ENCODE measurements around the gene IFFO2.

The IFFO2 gene

GRCh38 chr1:18956193-18957135 lies at the start of gene IFFO2:
Gene IFFO2, minus strand, starts transcription at chr1:18956676. Its CDS starts 344 bp downstream, at chr1:18956332.
- peak; percentile 96 for DNase-seq

DNA sequence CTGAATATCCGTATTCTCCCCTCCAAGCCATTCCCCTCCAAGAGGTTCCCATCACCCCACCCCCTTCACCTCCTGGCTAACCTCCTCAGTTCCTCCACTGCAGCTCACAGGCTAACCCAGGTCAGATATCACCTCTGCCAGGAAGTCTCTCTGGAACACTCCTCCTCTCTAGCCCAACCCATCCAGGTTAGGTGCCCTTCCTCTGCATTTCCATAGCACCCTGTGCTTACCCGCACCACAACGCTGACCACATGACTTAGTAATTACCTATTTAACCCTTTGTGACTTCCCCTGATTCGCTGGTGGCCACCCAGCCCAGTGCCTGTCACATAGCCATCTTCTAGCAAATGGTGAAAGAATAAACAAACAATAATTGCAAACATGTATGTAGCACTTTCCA lies 49.5 kb upstream of the IFFO2 start:
- DNase-seq = no peak

GRCh38 chr1:19003371-19004290 lies 47.2 kb upstream of the IFFO2 start:
- DNase-seq = peak; percentile 54

GRCh38 chr1:19000065-19000464 lies 43.6 kb upstream of the IFFO2 start:
- no peak for DNase-seq

DNA sequence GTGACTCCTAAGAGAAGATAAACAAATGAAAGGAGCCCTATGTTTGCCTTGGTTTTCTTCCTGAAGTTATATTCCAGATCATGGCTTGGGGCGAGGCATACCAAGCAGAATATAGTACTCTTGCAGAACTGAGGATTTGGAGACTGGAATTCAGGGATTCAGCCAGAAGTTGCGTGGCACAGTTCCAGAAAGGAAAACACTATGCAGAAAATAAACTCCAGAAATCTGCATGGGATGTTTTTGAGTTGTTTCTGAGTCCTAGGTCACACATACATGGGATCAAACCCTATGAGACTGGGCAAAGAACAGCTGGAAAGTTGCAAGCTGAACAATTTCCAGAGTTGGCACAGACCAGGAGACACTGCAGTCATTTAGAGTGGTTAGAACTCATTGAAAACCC lies 42.9 kb upstream of the IFFO2 start:
- no peak for DNase-seq

GRCh38 chr1:18998016-18998724 lies 41.7 kb upstream of the IFFO2 start:
- DNase-seq = peak; percentile 41

- DNase-seq = no peak
Observed at GRCh38 chr1:18997508-18997907, 41.0 kb upstream of the IFFO2 start.

DNA sequence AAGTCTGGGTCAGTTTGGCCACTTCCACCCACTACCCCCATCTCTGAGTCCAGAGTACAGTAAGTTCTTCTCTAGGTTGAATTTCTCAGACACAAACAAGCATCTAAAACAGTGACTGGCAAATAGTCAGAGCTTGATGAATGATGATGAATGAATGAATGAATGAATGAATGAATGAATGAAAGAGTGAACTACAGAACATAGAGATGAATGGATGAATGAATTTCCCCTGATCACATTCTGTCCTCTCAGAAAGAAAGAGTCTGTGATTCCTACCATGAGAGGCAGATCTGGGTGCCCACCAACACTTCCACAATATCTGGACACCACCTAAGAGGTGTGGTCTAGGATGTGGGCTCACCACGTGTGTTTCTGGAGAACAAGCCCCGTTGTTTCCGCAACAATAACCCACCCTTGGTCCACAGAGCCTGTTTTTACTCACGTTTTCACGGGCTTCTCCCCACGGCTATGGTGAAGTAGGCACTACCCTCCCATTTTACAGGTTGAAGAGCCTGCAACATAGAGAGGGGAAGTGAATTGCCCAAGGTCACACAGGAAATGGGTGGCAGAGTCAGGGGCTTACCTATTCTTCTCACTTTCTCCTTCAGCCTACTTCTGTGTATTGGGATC lies 40.2 kb upstream of the IFFO2 start:
- no peak for DNase-seq

DNA sequence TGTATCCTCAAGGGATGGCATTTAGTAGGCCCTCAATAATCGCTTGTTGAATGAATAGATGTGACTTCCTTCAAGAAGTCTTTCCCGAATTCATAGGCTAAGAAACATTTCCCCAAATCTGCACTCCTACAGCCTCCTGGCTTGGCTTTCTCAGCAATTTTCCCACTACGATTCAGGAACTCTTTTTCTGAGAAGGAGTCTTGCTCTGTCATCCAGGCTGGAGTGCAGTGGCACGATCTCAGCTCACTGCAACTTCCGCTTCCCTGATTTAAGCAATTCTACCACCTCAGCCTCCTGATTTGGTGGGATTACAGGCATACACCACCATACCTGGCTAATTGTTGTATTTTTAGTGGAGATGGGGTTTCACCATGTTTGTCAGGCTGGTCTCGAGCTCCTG lies 37.9 kb upstream of the IFFO2 start:
- DNase-seq = no peak

DNA sequence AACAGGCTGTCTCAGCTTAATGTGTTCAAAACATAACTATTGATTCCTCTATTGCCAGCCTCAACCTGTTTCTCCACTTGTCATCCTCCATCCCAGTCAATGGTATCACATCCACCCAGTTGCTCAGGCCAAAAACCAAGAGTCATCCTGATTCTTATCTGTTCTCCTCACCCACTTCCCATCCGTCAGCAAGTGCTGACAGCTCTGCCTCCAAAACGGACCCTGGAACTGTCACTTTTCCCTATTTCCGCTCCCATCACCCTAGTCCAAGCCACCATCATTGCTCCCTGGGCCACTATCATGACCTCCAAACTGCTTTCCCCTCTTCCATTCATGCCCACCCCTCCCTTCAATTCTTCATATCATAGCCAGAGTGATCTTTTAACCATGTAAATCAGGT lies 36.2 kb upstream of the IFFO2 start:
- no peak for DNase-seq

GRCh38 chr1:18991585-18991984 lies 35.1 kb upstream of the IFFO2 start:
- DNase-seq = no peak

GRCh38 chr1:18989896-18990295 lies 33.4 kb upstream of the IFFO2 start:
- no peak for DNase-seq

DNA sequence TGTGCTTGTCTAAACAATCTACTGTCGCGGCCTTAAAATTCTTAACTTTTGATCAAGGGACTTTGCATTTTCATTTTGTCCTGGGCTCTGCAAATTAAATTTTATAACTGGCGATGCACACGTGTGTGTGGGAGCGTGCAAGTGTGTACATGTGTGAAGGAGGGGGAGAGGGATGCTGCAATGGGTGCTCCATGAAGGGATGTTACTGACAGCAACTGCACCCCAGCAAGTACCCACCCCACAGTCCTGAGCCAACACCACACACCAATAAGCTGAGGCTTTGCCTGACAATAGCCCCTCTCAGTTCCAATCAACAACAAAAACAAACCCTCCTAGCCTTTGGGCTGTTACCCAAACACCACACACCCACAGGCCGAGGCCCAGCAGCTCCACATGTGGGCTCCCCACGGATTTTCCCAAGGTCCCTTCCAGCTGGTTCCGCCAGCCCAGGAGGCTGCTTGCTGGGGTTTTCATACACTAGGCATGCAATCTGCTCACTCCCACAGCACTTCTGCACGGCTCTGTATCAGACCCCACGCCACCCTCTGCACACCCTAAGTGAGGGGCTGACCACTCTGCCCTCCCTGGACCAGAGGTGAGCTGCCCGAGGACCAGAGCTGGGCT lies 32.8 kb upstream of the IFFO2 start:
- DNase-seq = no peak

DNA sequence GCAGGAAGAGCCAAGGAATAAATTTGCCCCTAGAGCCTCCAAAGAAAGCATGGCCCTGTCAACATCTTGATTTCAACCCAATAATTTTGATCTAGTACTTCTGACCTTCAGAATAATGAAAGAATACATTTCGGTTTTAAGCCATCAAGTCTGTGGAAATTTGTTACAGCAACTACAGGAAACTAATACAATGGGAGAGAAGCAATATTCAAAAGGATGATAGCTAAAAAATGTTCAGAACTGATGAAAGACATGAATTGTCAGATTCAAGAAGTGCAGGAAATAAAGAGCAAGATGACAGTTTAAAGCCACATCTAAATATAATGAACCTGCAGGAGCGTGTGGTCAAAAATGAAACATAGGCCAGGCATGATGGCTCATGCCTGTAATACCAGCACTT lies 24.8 kb upstream of the IFFO2 start:
- no peak for DNase-seq

- no peak for DNase-seq
Observed at GRCh38 chr1:18978706-18979105, 22.2 kb upstream of the IFFO2 start.

DNA sequence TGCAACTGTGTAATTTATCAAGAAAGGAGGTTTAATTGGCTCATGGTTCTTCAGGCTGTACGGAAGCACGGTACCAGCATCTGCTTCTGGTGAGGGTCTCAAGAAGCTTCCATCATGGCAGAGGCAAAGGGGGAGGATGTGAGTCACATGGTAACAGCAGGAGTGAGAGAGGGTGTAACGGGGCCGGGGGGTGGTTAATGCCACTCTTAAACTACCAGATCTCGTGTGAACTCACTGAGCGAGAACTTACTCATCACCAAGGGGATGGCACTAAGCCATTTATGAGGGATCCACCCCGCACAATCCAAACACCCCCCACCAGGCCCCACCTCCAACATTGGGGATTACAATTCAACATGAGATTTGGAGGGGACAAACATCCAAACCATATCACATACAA lies 21.0 kb upstream of the IFFO2 start:
- no peak for DNase-seq

GRCh38 chr1:18976096-18976495 lies 19.6 kb upstream of the IFFO2 start:
- DNase-seq = no peak

DNA sequence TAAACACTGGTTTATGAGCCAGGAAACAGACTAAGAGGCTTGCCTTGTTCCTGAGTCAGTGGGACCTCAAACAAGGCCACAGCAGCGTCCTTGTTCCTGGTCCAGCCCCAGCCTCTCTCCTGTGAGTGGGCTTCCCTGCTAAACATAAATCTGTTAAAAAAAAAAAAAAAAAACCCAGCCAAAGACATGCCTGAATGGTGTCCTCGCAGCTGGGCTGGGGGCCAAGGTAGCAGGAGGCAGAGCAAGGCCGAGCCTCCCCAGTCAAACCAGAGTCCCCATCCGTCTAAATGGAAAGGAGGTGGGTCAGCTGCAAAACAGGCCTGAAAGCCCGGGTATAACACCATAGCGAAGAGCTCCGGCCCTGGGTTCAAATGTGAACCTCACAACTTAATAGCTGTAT lies 18.1 kb upstream of the IFFO2 start:
- DNase-seq = no peak

DNA sequence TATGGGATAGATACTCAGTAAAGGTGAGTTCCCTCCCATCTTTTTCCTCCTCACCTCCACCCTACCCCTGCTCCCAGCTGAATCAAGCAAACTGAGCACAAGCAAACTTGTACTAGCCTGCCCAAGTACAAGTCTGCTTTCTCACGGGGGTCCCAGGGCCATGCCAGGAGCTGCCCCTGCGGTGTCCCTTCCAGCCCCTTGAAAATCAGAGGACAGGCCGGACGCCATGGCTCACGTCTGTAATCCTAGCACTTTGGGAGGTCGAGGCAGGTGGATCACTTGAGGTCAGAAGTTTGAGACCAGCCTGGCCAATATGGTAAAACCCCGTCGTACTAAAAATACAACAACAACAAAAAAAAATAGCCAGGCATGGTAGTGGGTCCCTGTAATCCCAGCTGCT lies 17.5 kb upstream of the IFFO2 start:
- no peak for DNase-seq

DNA sequence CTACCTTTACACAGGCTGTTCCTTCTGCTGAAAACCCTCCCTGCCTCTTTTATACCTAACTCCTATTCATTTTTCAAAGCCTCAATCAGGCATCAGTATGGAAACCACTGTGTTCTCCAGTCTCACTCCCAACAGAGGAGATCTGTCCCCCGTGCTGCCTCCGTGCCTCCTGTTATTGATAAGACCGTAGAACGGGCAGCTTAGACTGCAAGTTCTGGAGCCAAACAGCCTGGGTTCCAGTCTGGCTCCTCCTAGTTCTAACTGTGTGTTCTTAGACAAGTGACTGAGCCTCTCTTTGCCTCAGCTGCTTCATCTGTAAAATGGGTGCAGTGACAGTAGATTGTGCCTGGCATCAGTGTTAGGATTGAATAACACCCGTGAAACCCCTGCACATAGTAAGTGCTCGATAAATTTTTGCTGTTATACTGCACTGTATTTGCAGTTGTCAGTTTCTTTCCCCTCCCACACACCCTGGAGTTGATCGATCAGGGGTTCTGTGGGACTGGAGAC lies 17.0 kb upstream of the IFFO2 start:
- no peak for DNase-seq

DNA sequence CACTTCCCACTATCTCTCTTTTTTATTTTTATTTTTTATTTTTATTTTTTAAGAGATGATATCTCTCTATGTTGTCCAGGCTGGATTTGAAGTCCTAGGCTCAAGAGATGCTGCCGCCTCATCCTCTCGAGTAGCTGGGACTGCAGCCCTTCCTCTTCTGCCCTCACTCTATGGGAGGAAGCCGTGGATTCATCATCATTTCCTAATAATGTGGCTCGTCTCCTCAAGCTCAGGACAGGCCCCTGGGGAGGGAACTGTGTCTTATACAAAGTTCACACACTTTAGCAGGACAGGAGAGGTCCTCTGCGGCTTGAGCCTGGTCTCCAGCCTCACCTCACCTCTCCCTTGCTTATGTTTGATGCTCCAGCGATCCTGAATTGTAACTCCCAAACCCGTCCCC lies 16.5 kb upstream of the IFFO2 start:
- DNase-seq = no peak

DNA sequence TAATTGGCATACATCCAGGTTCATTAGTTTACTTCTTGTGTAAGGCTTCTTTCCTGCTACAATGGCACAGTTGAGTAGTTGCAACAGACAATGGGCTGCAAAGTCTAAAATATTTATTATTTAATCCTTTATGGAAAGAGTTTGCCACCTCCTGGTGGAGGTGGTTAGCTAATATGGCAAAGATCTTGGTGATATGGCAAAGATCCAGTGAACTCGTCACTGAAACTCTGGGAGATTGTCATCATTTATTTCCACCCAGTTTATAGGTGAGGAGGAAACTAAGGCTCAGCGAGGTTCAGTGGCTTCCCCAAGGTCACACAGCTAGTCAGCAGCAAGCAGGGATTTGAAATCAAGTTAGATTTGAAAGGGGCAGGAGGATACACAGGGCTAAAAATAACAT lies 16.1 kb upstream of the IFFO2 start:
- DNase-seq = peak; percentile 67
